Left forelimb (tissue), 1 donor: ENCODE data around the gene SATL1.
"Not testable (repeated sequence)": the region's sequence is repeated elsewhere in the genome, so short reads cannot be mapped to it uniquely, and the experiment has no call there.

Experiments used
- DNase-seq: peaks from one replicate; pipeline ENCODE4 v3.0.0-alpha.2; 2018; ENCODE audit warnings: low spot score

Gene SATL1

GRCh38 chrX:85243761-85244449 is at the start of gene SATL1, which contains the start of gene ZNF711:
TSS of gene SATL1 (minus strand) at chrX:85243779. CDS start at chrX:85108968, 134,811 bp downstream.
TSS of gene ZNF711 (plus strand) at chrX:85243991. CDS start at chrX:85247573, 3,582 bp downstream.
- DNase-seq: peak; percentile 87

- DNase-seq: no peak
Observed at GRCh38 chrX:85288992-85289723, 45.6 kb upstream of the SATL1 start.

GRCh38 chrX:85285286-85285685 is 41.7 kb upstream of the SATL1 start:
- not testable (repeated sequence) for DNase-seq

- DNase-seq: peak; percentile 61
Observed at GRCh38 chrX:85244450-85245211, 1.1 kb upstream of the SATL1 start.

DNA sequence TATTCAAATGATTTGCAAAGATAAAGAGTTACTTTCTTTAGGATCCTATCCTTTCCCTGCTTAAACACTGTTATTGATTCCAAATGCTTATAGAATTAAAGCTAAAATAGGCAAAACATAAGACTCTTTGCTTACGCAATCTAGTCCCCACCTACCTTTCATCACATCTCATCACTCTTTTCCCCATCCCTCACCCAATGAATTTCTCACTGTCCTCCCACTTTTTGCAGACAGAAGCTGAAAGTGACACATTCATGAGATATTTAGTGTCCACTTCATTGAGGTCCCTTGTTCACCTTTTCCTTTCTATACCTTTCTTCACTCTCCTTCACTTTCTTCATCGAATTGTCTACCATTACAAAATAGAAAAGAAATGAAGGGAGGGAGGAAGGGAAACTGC is 424 bp downstream of the SATL1 start:
- DNase-seq: no peak

- DNase-seq: no peak
Observed at GRCh38 chrX:85223359-85223758, 20.2 kb downstream of the SATL1 start.

- no peak for DNase-seq
Observed at GRCh38 chrX:85221361-85221760, 22.2 kb downstream of the SATL1 start.

GRCh38 chrX:85215946-85216345 is 27.6 kb downstream of the SATL1 start:
- no peak for DNase-seq

- DNase-seq: no peak
Observed at GRCh38 chrX:85213792-85214530, 29.6 kb downstream of the SATL1 start.

GRCh38 chrX:85203461-85203970 is 40.1 kb downstream of the SATL1 start:
- DNase-seq: no peak

GRCh38 chrX:85196319-85196718 is 47.3 kb downstream of the SATL1 start:
- no peak for DNase-seq

DNA sequence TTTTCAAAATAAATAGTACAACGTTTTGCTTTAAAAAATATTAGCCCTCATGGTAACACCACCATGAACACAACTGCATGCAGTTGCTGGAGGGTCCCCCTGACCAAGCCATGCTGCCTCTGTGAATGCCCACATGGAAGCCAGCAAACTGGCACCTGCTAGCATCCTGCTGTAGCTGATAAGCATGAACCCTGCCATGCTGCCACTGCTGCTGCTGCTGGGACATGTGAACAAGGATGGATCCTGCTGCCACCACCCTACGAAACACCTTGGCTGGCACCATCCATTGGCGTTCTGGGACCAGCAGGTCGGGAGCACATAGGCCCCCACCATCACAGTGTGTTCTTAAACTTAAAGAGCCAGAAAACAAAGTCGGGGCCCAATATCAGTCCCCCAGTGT is 83.9 kb downstream of the SATL1 start:
- no peak for DNase-seq

DNA sequence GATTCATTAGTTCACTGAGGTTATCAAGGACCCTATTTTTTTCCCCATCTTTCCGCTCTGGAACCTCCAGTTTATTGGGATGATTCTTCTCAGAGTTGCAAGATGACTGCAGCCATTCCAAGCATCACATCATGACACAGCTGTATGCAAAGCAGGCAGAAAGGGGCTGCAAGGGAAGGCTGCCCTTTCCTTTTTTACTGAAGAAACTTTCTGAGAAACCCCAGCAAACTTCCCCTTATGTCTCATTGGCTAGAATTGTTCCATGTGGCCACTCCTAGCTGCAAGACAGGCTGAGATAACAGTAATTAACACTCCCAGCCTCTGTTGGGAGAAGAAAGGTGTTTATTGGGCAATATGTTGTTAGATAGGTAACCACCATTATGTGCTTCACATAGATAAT is 102.6 kb downstream of the SATL1 start:
- no peak for DNase-seq

DNA sequence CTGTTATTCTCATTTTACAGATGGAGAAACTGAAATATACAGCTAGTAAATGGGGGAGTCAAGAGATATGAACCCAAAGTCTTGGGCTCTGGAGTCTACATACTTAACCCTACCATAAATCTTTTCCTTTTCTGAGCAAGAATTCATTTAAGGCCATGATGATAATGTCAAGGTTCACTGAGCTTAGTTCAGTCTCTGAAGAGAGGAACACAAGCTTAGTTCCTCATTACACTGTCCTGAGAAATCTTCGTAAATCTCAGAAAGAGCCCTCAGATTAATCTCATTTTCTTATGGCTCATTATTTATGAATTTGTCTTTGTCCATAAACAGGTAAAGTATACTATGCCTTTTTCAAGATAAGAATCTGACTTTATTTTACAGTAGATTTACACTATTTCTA is 104.2 kb downstream of the SATL1 start:
- no peak for DNase-seq

DNA sequence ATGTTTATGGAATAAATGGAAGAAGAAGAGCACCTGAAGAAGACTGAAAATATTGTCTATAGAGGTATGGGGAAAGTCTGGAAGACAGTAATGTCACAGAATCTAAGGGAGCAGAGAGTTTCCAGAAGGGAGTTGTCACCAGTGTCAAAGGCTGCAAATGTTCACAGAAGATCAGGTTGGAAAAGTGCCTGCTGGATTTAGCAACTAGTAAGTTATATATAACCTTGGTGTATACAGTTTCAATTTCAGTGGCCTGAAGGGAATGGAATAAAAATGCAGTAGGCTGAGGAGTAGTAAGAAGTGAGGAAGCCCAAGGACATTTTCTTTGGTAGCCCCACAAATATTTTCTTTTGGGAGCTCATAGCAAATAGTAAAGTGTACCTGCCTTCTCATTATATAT is 107.2 kb downstream of the SATL1 start:
- no peak for DNase-seq

- DNase-seq: no peak
Observed at GRCh38 chrX:85115252-85115651, 128.3 kb downstream of the SATL1 start.

- no peak for DNase-seq
Observed at GRCh38 chrX:85114776-85115175, 128.8 kb downstream of the SATL1 start.

DNA sequence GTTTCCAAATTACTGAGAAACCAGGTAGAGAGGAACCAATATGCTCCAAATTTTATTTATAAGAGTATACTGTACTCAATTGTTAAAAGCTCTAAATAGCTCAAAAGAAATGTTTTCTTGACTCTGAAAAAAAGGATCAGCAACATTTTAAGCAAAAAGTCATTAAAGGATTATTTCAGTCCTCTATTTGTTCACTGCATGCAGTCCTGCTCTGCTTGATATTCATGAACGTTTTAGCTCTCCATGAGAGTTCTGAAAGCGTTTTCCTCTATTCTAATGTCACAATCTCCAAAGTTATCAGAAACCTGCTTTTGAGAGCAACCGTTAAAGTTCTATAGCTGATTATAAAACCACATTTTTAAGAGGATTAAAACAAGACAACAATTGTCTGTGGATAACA is 129.4 kb downstream of the SATL1 start:
- no peak for DNase-seq

GRCh38 chrX:85113746-85114145 is 129.8 kb downstream of the SATL1 start:
- no peak for DNase-seq

- no peak for DNase-seq
Observed at GRCh38 chrX:85112293-85112692, 131.3 kb downstream of the SATL1 start.

DNA sequence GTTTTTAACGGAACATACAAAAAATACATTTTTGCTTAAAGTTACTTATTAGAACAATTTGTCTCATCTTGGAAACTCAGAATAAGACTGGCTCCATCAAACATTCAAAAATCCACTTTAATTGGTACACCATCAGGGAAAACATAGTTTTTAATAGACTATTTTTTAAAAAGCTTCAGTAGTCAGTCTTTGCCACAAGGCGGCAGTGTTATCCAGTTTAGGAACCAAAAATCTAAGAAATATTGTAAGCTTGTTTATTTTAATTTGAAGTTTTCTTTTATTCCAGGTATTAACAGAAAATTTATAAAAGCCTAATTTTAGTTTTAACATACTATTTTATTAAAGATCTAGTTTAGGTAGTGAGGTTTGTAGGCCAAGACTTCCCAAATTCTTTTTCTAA is 132.2 kb downstream of the SATL1 start:
- DNase-seq: no peak

DNA sequence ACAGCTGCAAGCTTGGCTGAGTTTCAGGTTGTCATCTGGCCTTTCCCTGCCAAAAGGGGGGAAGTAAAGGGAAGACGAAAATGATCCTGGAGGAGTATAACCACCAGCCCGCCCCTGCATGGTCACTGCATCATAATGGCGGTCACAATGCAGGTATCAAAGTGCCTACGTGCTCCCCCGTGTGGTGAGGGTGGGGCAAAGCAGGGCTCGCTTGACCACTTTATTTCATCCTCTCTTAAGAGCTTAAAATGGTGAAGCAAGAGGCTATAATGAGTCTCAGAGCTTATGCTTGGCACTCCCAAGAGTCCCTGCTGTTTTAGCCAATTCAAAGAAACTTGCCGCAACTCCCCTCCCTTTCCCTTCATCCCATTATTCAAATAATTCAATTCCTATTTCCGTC is 134.3 kb downstream of the SATL1 start:
- DNase-seq: no peak
